Measurements from ENCODE around the gene CARNS1.

- TF ChIP-seq CTCF (IDR thresholded peaks at IDR 0.05) (no peak), POLR2A (IDR thresholded peaks at IDR 0.05) (no peak)
Measured at GRCh38 chr11:67466367-67466766, 50.9 kb downstream of the CARNS1 start.
